SK-N-SH treated with all-trans-retinoic acid at 6 μM for 48 hours (cell line): Measurements from ENCODE around the gene SCRT2.

Experiments used
- ATAC-seq: fragments of 200-7000 bp; cut with Tn5 transposase; 3 replicates; pipeline ENCODE4 v1.9.1; 2020; ENCODE audit warnings: mild to moderate bottlenecking, moderate library complexity
- ARNTL ChIP-seq: fragments of 450-650 bp; formaldehyde crosslinking; IDR thresholded peaks from 2 replicates; pipeline ENCODE4 v1.5.0; 2020; ENCODE audit warnings: low read depth, mild to moderate bottlenecking, moderate library complexity, borderline replicate concordance
- BACH2 ChIP-seq: fragments of 250-450 bp; sonication (Bioruptor Pico); IDR thresholded peaks from 2 replicates; pipeline ENCODE4 v1.9.0; 2021; ENCODE audit warnings: mild to moderate bottlenecking, borderline replicate concordance
- CSDC2 ChIP-seq: fragments of 250-450 bp; sonication (Bioruptor Pico); IDR thresholded peaks from 2 replicates; pipeline ENCODE4 v1.5.0; 2020; ENCODE audit warnings: mild to moderate bottlenecking, moderate library complexity
- ESRRG ChIP-seq: fragments of 250-450 bp; sonication (Bioruptor Pico); IDR thresholded peaks from 2 replicates; pipeline ENCODE4 v1.6.1; 2021; ENCODE audit warnings: mild to moderate bottlenecking
- GLIS3 ChIP-seq: fragments of 250-450 bp; sonication (Bioruptor Pico); IDR thresholded peaks from 2 replicates; pipeline ENCODE4 v1.5.0; 2020; ENCODE audit warnings: mild to moderate bottlenecking, moderate library complexity
- ISL1 ChIP-seq: fragments of 250-450 bp; sonication (Bioruptor Pico); IDR thresholded peaks from 2 replicates; pipeline ENCODE4 v2.1.2; 2022; ENCODE audit warnings: mild to moderate bottlenecking, moderate library complexity
- OSR1 ChIP-seq: fragments of 250-450 bp; sonication (Bioruptor Pico); IDR thresholded peaks from 2 replicates; pipeline ENCODE4 v1.8.0; 2022; ENCODE audit warnings: moderate library complexity, mild to moderate bottlenecking, inconsistent platforms
- PPARA ChIP-seq: fragments of 250-450 bp; sonication (Bioruptor Pico); IDR thresholded peaks from 2 replicates; pipeline ENCODE4 v1.5.0; 2020; ENCODE audit warnings: mild to moderate bottlenecking, borderline replicate concordance
- RARB ChIP-seq: fragments of 250-450 bp; sonication (Bioruptor Pico); IDR thresholded peaks from 2 replicates; pipeline ENCODE4 v1.8.0; 2021; ENCODE audit warnings: mild to moderate bottlenecking, moderate library complexity
- SNAI2 ChIP-seq: fragments of 250-450 bp; sonication (Bioruptor Pico); IDR thresholded peaks from 2 replicates; pipeline ENCODE4 v1.5.0; 2020; ENCODE audit warnings: mild to moderate bottlenecking, moderate library complexity
- TCF4 ChIP-seq: fragments of 250-450 bp; sonication (Bioruptor Pico); IDR thresholded peaks from 2 replicates; pipeline ENCODE4 v1.8.0; 2021; ENCODE audit warnings: mild to moderate bottlenecking, moderate library complexity, borderline replicate concordance
- TOX ChIP-seq: fragments of 250-450 bp; sonication (Bioruptor Pico); IDR thresholded peaks from 2 replicates; pipeline ENCODE4 v1.8.0; 2021; ENCODE audit warnings: mild to moderate bottlenecking, moderate library complexity, borderline replicate concordance
- ZC3H10 ChIP-seq: fragments of 250-450 bp; sonication (Bioruptor Pico); IDR thresholded peaks from 2 replicates; pipeline ENCODE4 v1.5.1; 2021; ENCODE audit warnings: mild to moderate bottlenecking, moderate library complexity
- ZFP3 ChIP-seq: fragments of 250-450 bp; sonication (Bioruptor Pico); IDR thresholded peaks from 2 replicates; pipeline ENCODE4 v1.5.0; 2020; ENCODE audit warnings: mild to moderate bottlenecking, moderate library complexity
- ZNF565 ChIP-seq: fragments of 450-650 bp; formaldehyde crosslinking; conservative IDR thresholded peaks from 2 replicates; pipeline ENCODE4 v1.5.0; 2020; ENCODE audit warnings: low read depth, mild to moderate bottlenecking, moderate library complexity
- ZNF70 ChIP-seq: fragments of 450-650 bp; formaldehyde crosslinking; IDR thresholded peaks from 2 replicates; pipeline ENCODE4 v1.5.0; 2020; ENCODE audit warnings: mild to moderate bottlenecking, moderate library complexity
- TF ChIP-seq, protein P1 (sequence below): fragments of 250-450 bp; sonication (Bioruptor Pico); IDR thresholded peaks from 2 replicates; pipeline ENCODE4 v1.8.0; 2020; ENCODE audit warnings: mild to moderate bottlenecking, moderate library complexity, borderline replicate concordance
- TF ChIP-seq, protein P2 (sequence below): fragments of 250-450 bp; sonication (Bioruptor Pico); IDR thresholded peaks from 2 replicates; pipeline ENCODE4 v1.5.1; 2021; ENCODE audit warnings: mild to moderate bottlenecking, moderate library complexity
- TF ChIP-seq, protein P3 (sequence below): fragments of 250-450 bp; sonication (Bioruptor Pico); IDR thresholded peaks from 2 replicates; pipeline ENCODE4 v1.5.1; 2020; ENCODE audit warnings: low read depth, mild to moderate bottlenecking, moderate library complexity
- TF ChIP-seq, protein P4 (sequence below): fragments of 250-450 bp; sonication (Bioruptor Pico); IDR thresholded peaks from 2 replicates; pipeline ENCODE4 v1.5.0; 2020; ENCODE audit warnings: mild to moderate bottlenecking, moderate library complexity
- TF ChIP-seq, protein P5 (sequence below): fragments of 250-450 bp; sonication (Bioruptor Pico); IDR thresholded peaks from 2 replicates; pipeline ENCODE4 v1.8.0; 2021; ENCODE audit warnings: low read depth, mild to moderate bottlenecking, moderate library complexity, borderline replicate concordance

The SCRT2 gene

DNA sequence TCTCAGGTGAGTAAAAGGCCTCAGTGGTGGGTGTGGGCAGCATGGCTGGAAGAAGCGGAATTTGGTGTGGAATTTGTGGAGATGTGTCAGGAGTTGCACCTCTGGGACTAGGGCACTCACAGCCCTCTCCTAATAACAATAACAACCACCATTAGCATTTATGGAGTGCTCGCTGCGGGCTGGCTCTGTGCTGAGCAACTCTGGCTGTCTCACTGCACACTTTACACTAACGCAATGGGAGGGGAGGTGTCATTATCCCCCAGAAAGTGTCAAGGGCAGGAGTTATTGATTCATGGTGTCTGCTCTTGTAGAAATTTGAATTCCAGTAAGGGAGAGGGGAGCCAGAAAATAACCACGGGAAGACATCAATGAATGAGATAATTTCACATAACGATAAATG, 22.7 kb upstream of the SCRT2 start (continued):
- TF ChIP-seq, protein P1, sequence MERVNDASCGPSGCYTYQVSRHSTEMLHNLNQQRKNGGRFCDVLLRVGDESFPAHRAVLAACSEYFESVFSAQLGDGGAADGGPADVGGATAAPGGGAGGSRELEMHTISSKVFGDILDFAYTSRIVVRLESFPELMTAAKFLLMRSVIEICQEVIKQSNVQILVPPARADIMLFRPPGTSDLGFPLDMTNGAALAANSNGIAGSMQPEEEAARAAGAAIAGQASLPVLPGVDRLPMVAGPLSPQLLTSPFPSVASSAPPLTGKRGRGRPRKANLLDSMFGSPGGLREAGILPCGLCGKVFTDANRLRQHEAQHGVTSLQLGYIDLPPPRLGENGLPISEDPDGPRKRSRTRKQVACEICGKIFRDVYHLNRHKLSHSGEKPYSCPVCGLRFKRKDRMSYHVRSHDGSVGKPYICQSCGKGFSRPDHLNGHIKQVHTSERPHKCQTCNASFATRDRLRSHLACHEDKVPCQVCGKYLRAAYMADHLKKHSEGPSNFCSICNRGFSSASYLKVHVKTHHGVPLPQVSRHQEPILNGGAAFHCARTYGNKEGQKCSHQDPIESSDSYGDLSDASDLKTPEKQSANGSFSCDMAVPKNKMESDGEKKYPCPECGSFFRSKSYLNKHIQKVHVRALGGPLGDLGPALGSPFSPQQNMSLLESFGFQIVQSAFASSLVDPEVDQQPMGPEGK = no peak
- no peak for TF ChIP-seq PPARA (CRISPR knock-in tag)

DNA sequence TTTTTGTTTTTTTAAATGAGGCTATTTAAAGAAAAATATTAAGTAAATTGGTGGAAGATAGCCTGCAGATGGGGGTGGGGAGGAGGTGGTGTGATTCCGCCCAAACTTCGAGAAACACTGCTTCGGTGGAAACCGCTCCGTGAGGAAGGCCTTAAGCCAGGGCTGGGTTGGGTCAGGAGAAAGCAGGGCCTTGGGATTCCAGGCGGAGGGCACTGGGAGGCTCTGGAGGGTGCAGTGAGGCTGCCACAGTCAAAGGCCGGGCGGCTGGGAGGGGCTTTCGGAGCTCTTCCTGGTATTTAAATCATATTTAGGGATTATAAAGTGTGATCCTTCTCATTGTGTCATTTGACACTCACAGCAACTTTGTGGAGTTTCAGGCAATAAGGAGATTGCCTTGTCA, 22.2 kb upstream of the SCRT2 start:
- TF ChIP-seq OSR1 (CRISPR knock-in tag) (no peak), TCF4 (CRISPR knock-in tag) (no peak), TOX (CRISPR knock-in tag) (no peak), RARB (CRISPR knock-in tag) (no peak), GLIS3 (CRISPR knock-in tag) (no peak), ESRRG (no peak), SNAI2 (CRISPR knock-in tag) (no peak), ZNF70 (CRISPR knock-in tag) (no peak), BACH2 (CRISPR knock-in tag) (no peak), ZFP3 (CRISPR knock-in tag) (no peak), PPARA (CRISPR knock-in tag) (no peak), ISL1 (CRISPR knock-in tag) (no peak), ZC3H10 (CRISPR knock-in tag) (no peak)
- TF ChIP-seq, protein P2, sequence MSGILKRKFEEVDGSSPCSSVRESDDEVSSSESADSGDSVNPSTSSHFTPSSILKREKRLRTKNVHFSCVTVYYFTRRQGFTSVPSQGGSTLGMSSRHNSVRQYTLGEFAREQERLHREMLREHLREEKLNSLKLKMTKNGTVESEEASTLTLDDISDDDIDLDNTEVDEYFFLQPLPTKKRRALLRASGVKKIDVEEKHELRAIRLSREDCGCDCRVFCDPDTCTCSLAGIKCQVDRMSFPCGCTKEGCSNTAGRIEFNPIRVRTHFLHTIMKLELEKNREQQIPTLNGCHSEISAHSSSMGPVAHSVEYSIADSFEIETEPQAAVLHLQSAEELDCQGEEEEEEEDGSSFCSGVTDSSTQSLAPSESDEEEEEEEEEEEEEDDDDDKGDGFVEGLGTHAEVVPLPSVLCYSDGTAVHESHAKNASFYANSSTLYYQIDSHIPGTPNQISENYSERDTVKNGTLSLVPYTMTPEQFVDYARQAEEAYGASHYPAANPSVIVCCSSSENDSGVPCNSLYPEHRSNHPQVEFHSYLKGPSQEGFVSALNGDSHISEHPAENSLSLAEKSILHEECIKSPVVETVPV (CRISPR knock-in tag) = no peak
- TF ChIP-seq, protein P3, sequence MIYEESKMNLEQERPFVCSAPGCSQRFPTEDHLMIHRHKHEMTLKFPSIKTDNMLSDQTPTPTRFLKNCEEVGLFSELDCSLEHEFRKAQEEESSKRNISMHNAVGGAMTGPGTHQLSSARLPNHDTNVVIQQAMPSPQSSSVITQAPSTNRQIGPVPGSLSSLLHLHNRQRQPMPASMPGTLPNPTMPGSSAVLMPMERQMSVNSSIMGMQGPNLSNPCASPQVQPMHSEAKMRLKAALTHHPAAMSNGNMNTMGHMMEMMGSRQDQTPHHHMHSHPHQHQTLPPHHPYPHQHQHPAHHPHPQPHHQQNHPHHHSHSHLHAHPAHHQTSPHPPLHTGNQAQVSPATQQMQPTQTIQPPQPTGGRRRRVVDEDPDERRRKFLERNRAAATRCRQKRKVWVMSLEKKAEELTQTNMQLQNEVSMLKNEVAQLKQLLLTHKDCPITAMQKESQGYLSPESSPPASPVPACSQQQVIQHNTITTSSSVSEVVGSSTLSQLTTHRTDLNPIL (CRISPR knock-in tag) = no peak
- TF ChIP-seq, protein P1 = no peak
- TF ChIP-seq, protein P4, sequence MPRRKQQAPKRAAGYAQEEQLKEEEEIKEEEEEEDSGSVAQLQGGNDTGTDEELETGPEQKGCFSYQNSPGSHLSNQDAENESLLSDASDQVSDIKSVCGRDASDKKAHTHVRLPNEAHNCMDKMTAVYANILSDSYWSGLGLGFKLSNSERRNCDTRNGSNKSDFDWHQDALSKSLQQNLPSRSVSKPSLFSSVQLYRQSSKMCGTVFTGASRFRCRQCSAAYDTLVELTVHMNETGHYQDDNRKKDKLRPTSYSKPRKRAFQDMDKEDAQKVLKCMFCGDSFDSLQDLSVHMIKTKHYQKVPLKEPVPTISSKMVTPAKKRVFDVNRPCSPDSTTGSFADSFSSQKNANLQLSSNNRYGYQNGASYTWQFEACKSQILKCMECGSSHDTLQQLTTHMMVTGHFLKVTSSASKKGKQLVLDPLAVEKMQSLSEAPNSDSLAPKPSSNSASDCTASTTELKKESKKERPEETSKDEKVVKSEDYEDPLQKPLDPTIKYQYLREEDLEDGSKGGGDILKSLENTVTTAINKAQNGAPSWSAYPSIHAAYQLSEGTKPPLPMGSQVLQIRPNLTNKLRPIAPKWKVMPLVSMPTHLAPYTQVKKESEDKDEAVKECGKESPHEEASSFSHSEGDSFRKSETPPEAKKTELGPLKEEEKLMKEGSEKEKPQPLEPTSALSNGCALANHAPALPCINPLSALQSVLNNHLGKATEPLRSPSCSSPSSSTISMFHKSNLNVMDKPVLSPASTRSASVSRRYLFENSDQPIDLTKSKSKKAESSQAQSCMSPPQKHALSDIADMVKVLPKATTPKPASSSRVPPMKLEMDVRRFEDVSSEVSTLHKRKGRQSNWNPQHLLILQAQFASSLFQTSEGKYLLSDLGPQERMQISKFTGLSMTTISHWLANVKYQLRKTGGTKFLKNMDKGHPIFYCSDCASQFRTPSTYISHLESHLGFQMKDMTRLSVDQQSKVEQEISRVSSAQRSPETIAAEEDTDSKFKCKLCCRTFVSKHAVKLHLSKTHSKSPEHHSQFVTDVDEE (CRISPR knock-in tag) = no peak
- no peak for ATAC-seq

DNA sequence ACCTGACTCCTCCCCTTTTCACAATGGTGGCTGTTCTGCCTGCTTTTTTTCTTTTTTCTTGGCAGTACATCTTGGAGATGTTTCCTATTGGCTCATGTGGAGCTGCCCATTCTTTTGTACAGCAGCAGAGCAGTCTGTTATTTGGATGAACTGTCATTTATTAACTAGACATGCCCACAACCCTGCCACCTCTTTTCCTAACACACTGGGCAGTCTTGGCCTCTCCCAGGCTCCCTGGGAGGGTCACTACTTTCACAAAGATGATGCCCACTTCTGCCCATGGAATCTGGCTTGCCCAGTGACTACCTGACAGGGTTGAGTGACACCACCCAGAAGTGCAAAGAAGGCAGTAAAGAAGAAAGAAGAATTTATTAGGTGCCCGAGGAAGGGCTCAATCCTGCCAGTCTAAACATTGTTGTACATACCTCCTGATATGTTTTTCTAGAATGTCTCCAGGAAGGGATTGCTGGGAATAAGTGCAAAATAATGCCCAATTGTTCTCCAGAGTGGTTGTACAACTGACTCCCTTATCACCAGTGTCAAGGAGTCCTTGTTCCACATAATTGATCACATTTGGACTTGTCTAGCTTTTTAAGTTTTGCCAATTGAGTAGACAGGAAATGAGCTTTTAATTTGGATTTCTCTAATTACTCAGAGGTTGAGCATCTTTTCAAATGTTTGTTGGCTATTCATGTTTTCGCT, 19.7 kb upstream of the SCRT2 start:
- no peak for ATAC-seq
- TF ChIP-seq ARNTL (CRISPR knock-in tag) (no peak), CSDC2 (no peak), ESRRG (no peak), OSR1 (CRISPR knock-in tag) (no peak), BACH2 (CRISPR knock-in tag) (no peak), TOX (CRISPR knock-in tag) (no peak), ZNF565 (CRISPR knock-in tag) (no peak)
- TF ChIP-seq, protein P2 (CRISPR knock-in tag) = no peak
- TF ChIP-seq, protein P3 (CRISPR knock-in tag) = no peak
- TF ChIP-seq, protein P5, sequence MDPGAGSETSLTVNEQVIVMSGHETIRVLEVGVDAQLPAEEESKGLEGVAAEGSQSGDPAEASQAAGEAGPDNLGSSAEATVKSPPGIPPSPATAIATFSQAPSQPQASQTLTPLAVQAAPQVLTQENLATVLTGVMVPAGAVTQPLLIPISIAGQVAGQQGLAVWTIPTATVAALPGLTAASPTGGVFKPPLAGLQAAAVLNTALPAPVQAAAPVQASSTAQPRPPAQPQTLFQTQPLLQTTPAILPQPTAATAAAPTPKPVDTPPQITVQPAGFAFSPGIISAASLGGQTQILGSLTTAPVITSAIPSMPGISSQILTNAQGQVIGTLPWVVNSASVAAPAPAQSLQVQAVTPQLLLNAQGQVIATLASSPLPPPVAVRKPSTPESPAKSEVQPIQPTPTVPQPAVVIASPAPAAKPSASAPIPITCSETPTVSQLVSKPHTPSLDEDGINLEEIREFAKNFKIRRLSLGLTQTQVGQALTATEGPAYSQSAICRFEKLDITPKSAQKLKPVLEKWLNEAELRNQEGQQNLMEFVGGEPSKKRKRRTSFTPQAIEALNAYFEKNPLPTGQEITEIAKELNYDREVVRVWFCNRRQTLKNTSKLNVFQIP (CRISPR knock-in tag) = no peak
